Epithelial cell of proximal tubule (primary cell): ENCODE results near the gene SARDH. TPM values are rescaled to one million over a fixed set of nuclear protein-coding genes. Genes with fewer than 3 reads are reported as not detected.

Experiments
- DNase-seq: peaks from one replicate; pipeline ENCODE4 v3.0.0-alpha.2; 2011; ENCODE audit warnings: low read depth
- H3K4me3 ChIP-seq: 2 replicates; pipeline ENCODE4 v1.5.1; 2011; ENCODE audit warnings: low read depth, mild to moderate bottlenecking, low read length
- CTCF ChIP-seq: conservative IDR thresholded peaks from 2 replicates; pipeline ENCODE4 v1.5.1; 2012; ENCODE audit warnings: low read depth, mild to moderate bottlenecking, low read length
- total RNA-seq: library from RNA; depleted of rRNA; stranded (reverse); fragments of >200 nt; gene quantifications from 2 replicates; pipeline ENCODE4 v1.2.3, GENCODE V29; 2015

The SARDH gene
- total RNA-seq, 1 donor from 2014 or later = 0.92 TPM

- TF ChIP-seq CTCF = no peak
- no peak overlapping the region for H3K4me3 ChIP-seq
- DNase-seq = no peak
Measured at GRCh38 chr9:133650026-133650425, 88.1 kb downstream of the SARDH start.

- TF ChIP-seq CTCF = no peak
- DNase-seq = no peak
- no peak overlapping the region for H3K4me3 ChIP-seq
Measured at GRCh38 chr9:133649194-133649593, 89.0 kb downstream of the SARDH start.

- no peak for TF ChIP-seq CTCF
- H3K4me3 ChIP-seq = no peak overlapping the region
- no peak for DNase-seq
Measured at GRCh38 chr9:133647765-133648469, 90.2 kb downstream of the SARDH start.

GRCh38 chr9:133647148-133647547 is 91.0 kb downstream of the SARDH start:
- no peak for TF ChIP-seq CTCF
- DNase-seq = no peak

GRCh38 chr9:133645021-133645765 is 93.0 kb downstream of the SARDH start:
- no peak for DNase-seq
- H3K4me3 ChIP-seq = no peak overlapping the region
- TF ChIP-seq CTCF = no peak

More at GRCh38 chr9:133647148-133647547, 91.0 kb downstream of the SARDH start:
- H3K4me3 ChIP-seq = no peak overlapping the region

- H3K4me3 ChIP-seq = no peak overlapping the region
- no peak for DNase-seq
- no peak for TF ChIP-seq CTCF
Measured at GRCh38 chr9:133643978-133644760, 94.0 kb downstream of the SARDH start.
